Measurements from ENCODE around the gene CGNL1. TPM values are rescaled to one million over a fixed set of nuclear protein-coding genes. Genes with fewer than 3 reads are reported as not detected.

CGNL1 gene
- polyA plus RNA-seq, 1 of the 3 experiments (the other 2 are of a cell fraction) = 0.23 TPM

GRCh38 chr15:57464480-57464879 is 88.2 kb downstream of the CGNL1 start:
- Histone ChIP-seq H3F3A (replicated peaks; ENCODE audit: insufficient read depth) (no peaks in the 10 kb centered on the region), H3K9me3 (no peaks in the 10 kb centered on the region), H3K27ac (ENCODE audit: low read depth in 2 of 2, low read length in 1 of 2) (no peak overlapping the region), H3K4me2 (no peak overlapping the region), H3K9me2 (no peaks in the 10 kb centered on the region), H3K27me3 (ENCODE audit: insufficient read depth) (no peaks in the 10 kb centered on the region), H3K9ac (no peak overlapping the region), H3K79me2 (ENCODE audit: insufficient read depth) (no peaks in the 10 kb centered on the region), H2AFZ (ENCODE audit: low read depth) (no peak overlapping the region), H3K4me3 (ENCODE audit: low read depth in 2 of 2, low read length in 1 of 2) (no peak overlapping the region), H3K36me3 (replicated peaks in 1 of 2; ENCODE audit: control insufficient read depth in 1 of 2, insufficient read depth in 2 of 2, low read length in 1 of 2) (no peaks in the 10 kb centered on the region), H4K20me1 (ENCODE audit: insufficient read depth) (no peaks in the 10 kb centered on the region), H3K4me1 (ENCODE audit: control insufficient read depth in 1 of 2, insufficient read depth in 2 of 2, low read depth in 1 of 2, low read length in 1 of 2) (peaks cover 0 to 3% of the 10 kb centered on the region in 2 experiments; a peak in 1 of 4 replicates)
- no peak for TF ChIP-seq RXRA (IDR thresholded peaks at IDR 0.05; ENCODE audit: borderline replicate concordance, low read depth)
- TF ChIP-seq IRF3 (IDR thresholded peaks at IDR 0.05; ENCODE audit: low read depth, low read length) = no peak
- no peak for TF ChIP-seq GATA2 (CRISPR knock-in tag; IDR thresholded peaks at IDR 0.05)
- TF ChIP-seq TAF1 (IDR thresholded peaks at IDR 0.05; ENCODE audit: borderline replicate concordance, low read depth, low read length) = no peak
- TF ChIP-seq MAX (IDR thresholded peaks at IDR 0.05; ENCODE audit: low read depth) = no peak
- TF ChIP-seq GABPA (IDR thresholded peaks at IDR 0.05; ENCODE audit: low read depth) = no peak
- no peak for TF ChIP-seq SIN3A (IDR thresholded peaks at IDR 0.05; ENCODE audit: borderline replicate concordance, low read depth, low read length)
- no peak for TF ChIP-seq FOSL2 (IDR thresholded peaks at IDR 0.05; ENCODE audit: borderline replicate concordance, low read depth)
- TF ChIP-seq SMC3 (IDR thresholded peaks at IDR 0.05; ENCODE audit: low read depth, low read length) = no peak
- WGBS (ENCODE audit: low lambda C conversion rate) = 86% methylated on average over 3 of the region's 3 CpGs
- POLR2A ChIA-PET = no interaction called here
- CTCF ChIA-PET = interaction anchor here (0.6 kb wide), 1 partner anchor 251 kb away, joined by 3 read pairs; no protein-coding TSS in a partner anchor
- DNase-seq = no peak

- H3K9me2 ChIP-seq = no peaks in the 10 kb centered on the region
- 83% methylated on average over 4 of the region's 4 CpGs for WGBS (ENCODE audit: low lambda C conversion rate)
- H3K27me3 ChIP-seq (ENCODE audit: insufficient read depth) = no peaks in the 10 kb centered on the region
- no peaks in the 10 kb centered on the region for H3K36me3 ChIP-seq (replicated peaks in 1 of 2; ENCODE audit: control insufficient read depth in 1 of 2, insufficient read depth in 2 of 2, low read length in 1 of 2)
- DNase-seq = no peak
- no peak overlapping the region for H2AFZ ChIP-seq (ENCODE audit: low read depth)
- H3K79me2 ChIP-seq (ENCODE audit: insufficient read depth) = no peaks in the 10 kb centered on the region
- POLR2A ChIA-PET = no interaction called here
- H3K4me3 ChIP-seq (ENCODE audit: low read depth in 2 of 2, low read length in 1 of 2) = no peak overlapping the region
- H3F3A ChIP-seq (replicated peaks; ENCODE audit: insufficient read depth) = no peaks in the 10 kb centered on the region
- no peaks in the 10 kb centered on the region for H3K9me3 ChIP-seq
- H3K4me2 ChIP-seq = no peak overlapping the region
- H4K20me1 ChIP-seq (ENCODE audit: insufficient read depth) = no peaks in the 10 kb centered on the region
- no peak overlapping the region for H3K27ac ChIP-seq (ENCODE audit: low read depth in 2 of 2, low read length in 1 of 2)
- TF ChIP-seq TCF12 (IDR thresholded peaks at IDR 0.05) (no peak), ZBTB33 (IDR thresholded peaks at IDR 0.05; ENCODE audit: borderline replicate concordance, low read depth) (no peak), FOXM1 (IDR thresholded peaks at IDR 0.05; ENCODE audit: low read depth) (no peak), USF2 (IDR thresholded peaks at IDR 0.05; ENCODE audit: borderline replicate concordance, low read depth, low read length) (no peak), CHD2 (IDR thresholded peaks at IDR 0.05; ENCODE audit: low read length, partially characterized antibody) (no peak), MAX (IDR thresholded peaks at IDR 0.05; ENCODE audit: low read depth) (no peak), PBX3 (IDR thresholded peaks at IDR 0.05) (no peak), ELF1 (IDR thresholded peaks at IDR 0.05) (no peak), TEAD4 (IDR thresholded peaks at IDR 0.05; ENCODE audit: borderline replicate concordance, insufficient read depth) (no peak), USF1 (IDR thresholded peaks at IDR 0.05; ENCODE audit: borderline replicate concordance, low read depth) (no peak), EP300 (IDR thresholded peaks at IDR 0.05; ENCODE audit: borderline replicate concordance in 1 of 2, low read depth in 1 of 2, low read length in 1 of 2) (no peak)
- H3K9ac ChIP-seq = no peak overlapping the region
- CTCF ChIA-PET = interaction anchor here (1.1 kb wide), 1 partner anchor 141 kb away, joined by 3 read pairs; no protein-coding TSS in a partner anchor
- no peaks in the 10 kb centered on the region for H3K4me1 ChIP-seq (ENCODE audit: control insufficient read depth in 1 of 2, insufficient read depth in 2 of 2, low read depth in 1 of 2, low read length in 1 of 2)
Observed at GRCh38 chr15:57468486-57468885, 92.2 kb downstream of the CGNL1 start.
